CD4-positive, alpha-beta T cell treated with Interleukin-21 for 1 hour (primary cell): ENCODE data around the gene ORM1.

Experiments
- DNase-seq: peaks from one replicate; pipeline ENCODE4 v3.0.0-alpha.2; 2020

The ORM1 gene

DNA sequence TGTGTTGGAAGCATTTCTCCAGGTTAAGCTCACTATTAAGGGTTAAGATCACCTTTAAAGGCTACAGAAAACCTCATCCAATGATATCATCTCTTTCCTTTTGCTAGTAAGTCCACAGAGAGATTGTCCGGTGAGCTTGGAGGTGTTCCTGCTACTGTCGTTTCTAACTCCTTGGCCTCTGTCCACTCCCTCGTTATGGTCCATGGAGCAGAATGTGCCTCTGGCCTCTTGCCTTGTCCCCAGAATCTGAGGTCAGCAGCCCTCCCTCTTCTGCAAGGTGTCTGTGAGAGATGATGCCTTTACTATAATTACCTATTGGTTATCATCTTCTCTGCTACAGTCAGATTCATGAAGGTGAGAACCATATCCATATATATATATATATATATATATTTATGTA, 21.8 kb downstream of the ORM1 start:
- DNase-seq = no peak

DNA sequence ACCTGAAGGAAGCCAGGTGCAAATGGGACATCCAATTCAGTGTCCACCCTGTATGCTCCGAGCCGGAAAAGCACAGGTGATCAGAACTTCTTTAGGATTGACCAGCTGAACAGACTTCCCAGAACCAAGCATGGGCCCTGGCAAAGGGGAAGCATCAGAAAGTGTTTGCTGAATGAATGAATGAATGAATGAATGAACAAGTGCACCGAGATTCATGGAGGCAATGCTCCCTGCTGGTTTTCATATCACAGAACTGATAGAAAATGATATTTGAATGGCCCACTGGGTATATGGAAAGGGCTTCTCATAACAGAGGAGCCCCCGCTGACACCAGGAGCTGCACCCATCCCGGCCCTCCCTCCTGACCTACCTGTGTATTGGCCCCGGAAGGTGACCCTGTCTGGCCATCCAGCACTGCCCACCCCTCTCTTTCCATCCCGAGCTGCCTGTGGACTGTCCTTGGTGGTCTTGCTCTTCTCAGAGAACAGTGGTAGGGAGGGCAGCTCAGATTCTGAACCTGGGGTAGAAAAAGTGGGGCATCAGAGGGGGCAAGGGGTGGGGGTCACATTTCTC, 22.7 kb downstream of the ORM1 start:
- DNase-seq = no peak

DNA sequence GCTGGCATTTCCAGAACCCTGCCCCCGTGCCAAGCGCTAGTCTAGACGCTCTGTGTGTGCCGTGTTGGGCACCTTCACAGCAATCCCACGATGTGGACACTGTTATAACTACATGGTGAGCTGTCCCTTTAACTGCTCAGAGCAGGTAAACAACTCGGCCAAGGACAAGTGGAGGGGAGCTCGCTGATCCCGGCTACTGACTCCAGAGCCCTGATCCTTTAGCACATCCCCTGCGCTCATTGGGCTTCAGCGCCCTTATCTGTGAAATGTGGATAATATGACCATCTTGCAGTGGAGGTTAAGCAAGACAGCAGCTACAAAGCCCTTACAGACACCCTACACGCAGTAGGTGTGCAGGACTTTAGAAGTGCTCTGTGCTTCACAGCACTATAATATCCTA, 23.2 kb downstream of the ORM1 start:
- DNase-seq = no peak

DNA sequence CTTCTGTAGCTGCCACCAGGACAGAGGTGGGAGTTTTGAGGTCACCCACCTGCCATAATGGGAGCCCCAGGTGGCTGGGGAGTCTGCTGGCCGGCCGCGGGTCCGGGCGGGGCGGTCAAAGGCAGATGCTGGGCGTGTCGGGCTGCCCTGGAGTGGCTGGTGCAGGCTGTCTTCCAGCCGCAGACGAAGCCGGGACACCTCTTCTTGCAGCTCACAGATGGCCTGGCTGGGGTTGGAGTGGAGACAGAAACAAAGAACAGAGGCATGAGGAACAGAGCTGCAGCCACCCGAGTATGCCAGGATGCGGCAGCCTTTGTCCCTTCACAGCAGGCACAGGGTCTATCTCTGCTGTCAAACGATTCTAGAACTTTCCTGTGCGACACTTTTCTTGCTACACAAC, 24.8 kb downstream of the ORM1 start:
- DNase-seq = no peak

DNA sequence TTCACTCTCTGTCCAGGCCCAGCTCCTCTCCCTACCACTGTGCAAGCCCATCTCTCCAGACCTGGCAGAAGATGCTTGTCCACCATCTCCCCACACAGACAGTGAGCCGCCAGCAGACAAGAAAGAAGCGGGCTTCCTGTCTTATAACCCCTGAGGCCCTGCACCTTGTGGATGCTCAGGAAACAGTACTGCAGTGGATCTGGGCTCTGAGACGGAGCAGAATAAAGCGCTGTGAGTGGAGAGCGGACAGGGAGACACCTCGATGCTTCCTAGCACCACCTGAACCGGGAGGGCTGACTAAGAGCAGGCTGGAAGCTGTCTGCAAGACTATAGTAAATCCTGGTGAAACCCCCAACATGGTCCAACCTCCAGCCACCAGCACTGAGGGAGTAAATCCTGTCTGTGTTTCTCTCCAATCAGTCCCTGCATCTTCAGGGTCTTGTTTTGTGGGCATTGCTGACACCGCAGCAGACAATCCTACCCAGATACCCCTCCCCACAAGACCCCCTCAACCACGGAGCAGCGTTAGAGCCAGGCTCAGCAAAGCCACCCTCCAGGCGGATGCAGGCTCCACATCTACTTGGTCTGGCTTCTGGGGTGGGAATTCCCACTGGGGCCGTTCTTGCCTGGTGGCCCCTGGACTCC, 25.5 kb downstream of the ORM1 start:
- no peak for DNase-seq

DNA sequence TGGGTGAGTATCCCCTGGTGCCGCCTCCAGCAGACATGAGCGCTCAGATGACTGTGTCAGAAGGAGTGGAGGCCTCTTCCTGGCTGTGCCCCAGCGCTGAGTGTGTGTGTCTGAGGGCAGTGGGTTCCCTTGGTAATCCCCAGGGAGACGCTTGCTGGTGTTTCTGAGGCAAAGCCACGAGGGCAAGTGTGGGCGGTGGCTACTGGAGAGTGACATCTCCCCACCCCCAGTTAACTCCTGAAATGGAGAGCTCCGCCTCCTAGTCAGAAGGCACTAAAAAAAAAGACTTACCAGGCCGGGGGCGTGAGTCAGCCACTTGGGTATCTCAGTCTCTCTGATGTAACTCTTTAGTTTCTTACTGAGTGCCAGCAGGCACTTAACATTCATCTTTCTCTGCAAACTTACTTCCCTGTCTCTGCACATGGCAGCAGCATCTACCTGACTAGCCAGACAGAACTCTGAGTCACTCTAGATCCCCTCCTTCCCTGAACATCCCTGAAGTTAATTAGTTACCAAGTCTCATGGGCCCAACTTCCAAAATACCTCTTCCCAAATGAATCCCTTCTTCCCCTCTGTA, 26.1 kb downstream of the ORM1 start:
- peak; percentile 64 for DNase-seq

DNA sequence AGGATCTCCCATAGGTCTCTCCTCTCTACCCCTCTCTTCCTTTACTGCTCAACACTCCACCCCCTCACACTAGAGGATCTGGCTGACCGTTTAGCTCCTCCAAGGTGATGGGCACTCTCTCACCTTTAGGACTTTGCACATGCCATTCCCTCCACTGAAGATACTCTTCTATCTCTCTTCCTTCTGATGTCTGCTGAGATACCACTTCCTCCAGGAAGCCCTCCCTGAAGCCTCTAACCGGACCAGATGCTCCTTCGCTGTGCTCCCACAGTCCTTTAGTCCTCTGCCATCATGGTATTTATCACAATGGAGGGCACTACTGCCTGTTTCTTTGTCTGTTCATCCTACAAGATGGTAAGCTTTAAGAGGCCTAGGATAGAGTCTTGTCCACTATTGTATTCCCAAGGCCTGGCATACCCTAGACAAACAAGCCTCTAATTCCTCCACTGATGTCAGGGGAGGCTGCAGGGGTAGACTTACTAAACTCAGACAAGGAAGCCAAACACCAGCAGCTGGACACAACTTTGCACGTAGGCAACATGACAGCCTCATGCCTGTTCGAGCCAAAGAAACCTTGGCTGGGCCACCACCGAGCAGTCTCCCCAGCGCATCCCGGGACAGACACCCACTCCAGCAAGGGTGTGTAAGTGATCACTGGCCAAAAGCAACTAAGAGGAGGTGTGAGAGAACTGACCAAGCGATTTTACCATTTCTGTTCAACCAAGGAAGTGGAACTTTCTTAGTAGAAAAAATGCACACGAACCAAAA, 27.0 kb downstream of the ORM1 start:
- no peak for DNase-seq

DNA sequence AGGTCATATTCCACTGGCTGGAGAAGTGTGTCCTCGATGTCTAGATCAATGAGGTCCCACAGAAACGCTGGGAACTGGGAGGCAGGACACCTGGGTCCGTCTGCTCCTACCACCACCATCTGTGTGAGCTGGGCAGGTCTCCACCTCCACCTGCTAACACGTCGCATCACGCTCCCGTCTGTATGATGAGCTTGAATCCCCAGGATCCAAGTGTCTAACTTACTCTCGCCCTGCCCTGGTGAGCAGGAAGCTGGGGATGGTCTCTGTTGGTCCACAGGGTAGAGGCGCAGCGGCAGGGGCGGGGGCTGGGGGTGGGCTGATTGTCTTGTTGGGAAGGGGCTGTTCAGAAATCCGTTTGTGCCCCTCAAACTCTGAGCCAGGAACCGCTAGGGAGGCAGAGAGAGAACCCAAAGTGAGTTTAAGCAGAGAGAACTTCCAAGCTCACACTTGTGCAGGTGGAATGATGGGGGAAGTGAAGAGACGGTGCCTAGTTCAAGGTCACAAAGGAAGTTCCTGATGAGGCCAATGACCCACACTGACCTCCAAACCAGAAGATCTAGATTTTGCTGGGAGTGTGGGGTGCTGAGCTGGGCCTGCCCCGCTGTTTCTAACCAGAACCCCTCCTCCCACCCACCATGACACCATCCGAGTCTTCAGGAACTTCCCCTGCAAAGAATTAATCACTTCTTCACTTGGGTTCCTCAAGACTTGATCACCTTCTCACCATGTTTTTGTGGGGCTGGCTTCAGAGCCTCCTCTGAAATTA, 27.9 kb downstream of the ORM1 start:
- no peak for DNase-seq

DNA sequence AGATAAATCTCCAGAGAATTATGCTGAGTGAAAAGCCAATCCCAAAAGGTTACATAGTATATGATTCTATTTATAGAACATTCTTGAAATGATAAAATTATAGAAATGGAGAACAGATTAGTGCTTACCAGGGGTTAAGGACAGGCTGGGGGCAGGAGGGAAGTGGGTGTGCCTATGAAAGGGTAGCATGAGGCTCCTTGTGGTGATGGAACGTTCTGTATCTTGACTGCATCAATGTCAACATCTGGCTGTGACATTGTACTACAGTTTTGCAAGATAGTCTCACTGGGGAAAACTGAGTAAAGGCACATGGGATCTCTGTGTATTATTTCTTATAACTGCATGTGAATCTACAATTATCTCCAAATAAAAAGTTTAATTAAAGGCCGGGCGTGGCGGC, 29.0 kb downstream of the ORM1 start:
- no peak for DNase-seq

DNA sequence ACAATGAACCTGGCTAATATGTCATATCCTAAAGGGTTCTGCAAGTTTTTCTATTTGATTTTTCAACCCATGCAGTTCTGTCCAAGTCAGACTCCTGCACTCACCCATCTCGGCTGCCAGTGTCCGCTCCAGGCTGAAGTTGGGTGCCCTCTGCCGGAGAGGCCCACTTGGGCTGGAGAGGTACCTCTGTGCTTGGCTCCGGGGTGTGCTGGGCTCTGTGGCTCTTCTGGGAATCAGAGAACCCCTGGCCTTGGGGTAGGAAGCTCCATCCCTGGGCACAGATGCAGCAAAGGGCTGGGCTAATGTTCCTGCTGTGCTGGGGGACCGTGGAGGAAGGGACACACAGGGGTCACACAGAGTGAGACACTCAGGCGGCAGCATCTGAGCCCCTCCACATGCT, 32.9 kb downstream of the ORM1 start:
- DNase-seq = no peak

DNA sequence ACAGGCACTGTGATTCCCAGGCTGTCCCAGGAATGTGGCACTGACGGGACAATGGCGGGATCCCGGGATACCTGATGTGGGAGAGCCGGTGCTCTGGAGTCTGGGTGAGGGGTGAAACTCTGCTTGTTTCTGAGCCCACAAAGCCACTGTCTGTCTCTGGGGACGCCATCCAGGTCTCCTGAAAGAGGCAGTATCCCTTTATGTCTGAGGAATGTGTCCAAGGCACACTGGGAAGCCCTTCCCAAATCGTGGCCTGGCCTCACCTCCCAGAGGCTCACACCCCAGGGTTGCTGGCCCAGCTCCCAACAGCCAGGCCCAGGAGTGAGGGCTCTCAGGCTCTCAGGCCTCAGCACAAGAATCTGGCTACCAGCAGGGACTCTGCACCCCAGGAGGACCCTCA, 33.9 kb downstream of the ORM1 start:
- DNase-seq = no peak

DNA sequence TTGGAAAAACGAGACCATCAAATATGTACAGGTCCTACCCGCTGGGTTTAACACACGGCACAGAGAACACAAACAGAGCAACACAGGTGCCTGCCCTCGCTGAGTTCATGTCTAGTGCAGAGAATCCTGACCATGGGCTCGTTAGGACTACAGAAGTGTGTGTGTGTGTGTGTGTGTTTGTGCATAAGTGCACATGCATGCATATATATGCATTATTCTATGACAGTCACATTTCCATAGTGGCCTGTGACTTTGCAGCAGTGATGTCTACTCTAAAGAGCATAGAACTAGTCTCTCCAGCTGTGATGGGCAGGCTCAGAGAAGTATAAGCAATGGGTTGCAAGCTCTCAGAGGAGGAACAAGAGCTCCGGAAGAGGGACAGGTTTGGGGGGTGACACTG, 34.5 kb downstream of the ORM1 start:
- DNase-seq = no peak

DNA sequence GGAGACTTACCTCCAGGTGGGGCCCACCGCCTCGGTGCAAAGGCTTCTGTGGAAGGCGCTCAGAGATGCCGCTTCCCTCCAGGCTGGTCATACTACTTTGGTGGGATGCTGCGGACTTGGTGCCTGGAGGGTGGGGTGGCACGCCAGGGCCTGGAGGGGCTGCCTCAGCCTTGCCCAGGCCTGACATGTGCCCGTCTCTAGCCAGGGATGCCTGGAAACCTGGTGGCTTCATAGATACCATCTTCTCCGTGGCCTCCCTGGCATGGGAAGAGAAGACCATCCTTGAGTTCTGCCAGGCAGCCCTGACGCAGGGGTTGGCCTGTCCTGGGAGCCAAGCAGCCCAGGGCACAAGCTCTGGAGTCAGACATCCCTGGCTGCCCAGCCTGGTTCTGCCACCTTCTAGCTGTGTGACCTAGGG, 35.0 kb downstream of the ORM1 start:
- DNase-seq = no peak

DNA sequence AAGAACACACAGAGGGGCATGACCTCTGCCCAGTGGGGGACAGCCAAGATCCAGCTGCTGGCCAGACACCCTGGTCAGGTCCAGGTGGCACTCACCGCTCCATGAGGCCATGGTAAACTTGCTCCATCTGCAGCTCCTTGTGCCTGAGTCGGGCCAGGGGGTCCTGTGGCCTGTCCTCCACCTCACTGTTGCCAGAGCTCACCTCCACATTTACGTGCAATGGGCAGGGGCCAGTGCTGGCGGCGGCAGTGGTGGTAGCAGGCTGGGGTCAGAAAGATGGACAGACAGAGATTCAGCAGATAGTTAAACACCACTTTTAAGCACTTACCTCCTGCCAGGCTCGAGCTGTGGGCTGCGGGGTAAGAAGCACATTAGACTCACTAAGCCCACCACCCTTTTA, 36.9 kb downstream of the ORM1 start:
- no peak for DNase-seq

DNA sequence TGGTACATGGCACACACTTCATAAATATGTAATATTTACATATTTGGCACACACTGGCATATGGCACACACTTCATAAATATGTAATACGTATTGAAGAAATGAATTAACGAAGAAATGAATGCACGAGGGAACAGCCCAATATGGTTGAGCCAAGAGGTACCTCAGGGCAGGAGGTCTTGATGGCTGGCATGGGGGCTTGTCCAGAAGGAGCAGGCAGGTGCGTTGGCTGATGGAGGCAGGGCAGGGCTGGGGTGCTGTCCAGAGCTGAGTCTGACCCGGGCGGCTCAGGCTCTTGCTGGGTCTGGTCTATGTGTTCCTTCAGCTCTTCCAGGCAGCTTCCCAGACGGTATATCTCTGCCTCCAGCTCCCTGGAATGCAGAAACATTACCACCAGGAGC, 38.6 kb downstream of the ORM1 start:
- DNase-seq = no peak

DNA sequence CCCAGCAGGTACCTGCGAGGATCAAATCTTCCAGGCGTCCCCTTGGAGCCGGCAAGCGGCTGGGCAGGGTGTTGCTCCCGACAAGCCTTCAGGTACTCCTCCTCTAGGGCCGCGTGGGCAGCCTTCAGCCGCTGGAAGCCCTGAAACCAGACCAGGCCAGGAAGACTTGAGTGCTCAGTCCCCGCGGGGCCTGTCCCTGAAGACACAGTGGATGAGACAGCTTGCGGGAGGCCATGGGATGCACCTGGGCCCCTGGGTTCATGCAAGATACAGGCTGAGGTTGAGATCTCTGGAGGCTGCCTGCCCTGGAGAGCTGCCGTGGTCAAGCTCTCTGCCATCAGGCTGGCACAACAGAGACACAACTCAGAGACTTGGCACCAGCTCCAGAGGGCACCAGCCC, 39.5 kb downstream of the ORM1 start:
- DNase-seq = no peak

DNA sequence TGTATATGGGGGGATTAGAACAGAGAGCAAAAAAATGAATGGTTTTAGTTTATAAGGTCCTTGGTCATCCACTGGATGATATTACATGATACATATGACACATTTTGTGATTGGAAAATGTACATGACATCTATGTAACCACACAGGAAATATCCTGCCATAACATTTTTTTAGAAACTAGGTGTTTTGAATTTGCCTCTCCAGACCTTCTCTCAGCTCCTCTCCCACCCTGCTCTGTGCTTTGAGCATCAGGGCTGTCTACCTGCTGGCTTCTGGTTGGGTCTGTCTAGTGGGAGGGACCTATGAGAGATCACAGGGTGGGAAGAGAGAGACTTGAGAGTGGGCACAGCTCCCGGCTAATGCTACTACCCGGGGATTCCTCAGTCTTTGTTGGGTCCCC, 40.5 kb downstream of the ORM1 start:
- DNase-seq = no peak

DNA sequence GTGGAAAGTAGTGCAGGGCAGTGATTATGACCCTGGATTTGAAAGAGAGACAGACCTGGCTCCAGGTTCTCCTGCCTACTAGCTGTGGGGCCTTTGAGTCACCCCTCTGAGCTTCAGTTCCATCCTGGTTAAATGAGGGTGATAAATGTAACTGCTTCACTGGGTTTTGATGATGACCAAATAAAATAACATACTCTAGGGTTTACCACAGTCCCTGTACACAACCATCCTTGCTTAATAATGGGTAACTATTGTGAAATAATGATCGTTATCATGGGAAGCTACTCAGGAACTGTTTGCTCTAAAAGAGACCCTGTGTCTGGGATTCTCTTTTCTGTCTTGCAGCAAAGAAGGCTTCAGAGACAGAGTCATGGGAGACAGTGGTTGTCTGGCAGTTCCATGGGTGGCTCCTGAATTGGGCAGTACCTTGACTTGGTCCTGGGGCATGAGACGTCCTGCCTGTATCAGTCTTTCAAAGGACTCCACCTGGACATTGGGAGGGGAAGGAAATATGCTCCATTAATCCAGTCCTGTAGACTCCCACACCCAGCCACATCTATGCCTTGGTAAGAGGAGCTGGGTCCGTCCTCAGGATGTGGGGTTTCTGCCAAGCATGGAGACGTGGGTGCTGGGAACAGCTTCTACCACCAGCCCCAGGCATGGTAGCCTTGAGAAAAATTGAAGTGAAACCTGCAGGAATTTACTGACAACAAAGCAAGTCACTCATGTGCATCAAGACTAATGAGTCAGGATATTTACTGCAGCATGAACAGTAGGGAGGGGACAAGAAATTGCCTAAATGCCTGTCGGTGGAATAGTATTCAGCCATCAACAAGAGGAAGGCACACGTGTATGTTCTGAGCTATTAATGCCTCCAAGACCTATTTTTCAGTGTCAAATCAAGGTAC, 41.5 kb downstream of the ORM1 start:
- no peak for DNase-seq

DNA sequence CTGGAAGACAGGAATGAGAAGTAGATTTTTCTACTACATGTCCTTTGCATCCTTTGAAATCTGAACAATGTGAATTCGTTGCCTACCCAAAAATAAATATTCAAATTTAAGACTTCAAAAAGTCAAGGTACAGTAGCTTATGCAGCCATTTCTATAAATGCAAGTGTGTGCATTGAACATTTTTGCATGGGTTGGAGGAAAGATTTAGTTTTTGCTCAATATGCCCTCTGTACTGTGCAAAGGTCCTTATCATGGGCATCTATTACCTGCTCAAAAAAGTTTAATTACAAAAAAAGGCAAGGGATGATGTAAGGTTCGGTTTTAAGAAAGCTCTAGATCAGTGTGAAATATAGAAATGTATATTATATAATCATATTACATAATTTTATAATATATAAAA, 42.3 kb downstream of the ORM1 start:
- no peak for DNase-seq

DNA sequence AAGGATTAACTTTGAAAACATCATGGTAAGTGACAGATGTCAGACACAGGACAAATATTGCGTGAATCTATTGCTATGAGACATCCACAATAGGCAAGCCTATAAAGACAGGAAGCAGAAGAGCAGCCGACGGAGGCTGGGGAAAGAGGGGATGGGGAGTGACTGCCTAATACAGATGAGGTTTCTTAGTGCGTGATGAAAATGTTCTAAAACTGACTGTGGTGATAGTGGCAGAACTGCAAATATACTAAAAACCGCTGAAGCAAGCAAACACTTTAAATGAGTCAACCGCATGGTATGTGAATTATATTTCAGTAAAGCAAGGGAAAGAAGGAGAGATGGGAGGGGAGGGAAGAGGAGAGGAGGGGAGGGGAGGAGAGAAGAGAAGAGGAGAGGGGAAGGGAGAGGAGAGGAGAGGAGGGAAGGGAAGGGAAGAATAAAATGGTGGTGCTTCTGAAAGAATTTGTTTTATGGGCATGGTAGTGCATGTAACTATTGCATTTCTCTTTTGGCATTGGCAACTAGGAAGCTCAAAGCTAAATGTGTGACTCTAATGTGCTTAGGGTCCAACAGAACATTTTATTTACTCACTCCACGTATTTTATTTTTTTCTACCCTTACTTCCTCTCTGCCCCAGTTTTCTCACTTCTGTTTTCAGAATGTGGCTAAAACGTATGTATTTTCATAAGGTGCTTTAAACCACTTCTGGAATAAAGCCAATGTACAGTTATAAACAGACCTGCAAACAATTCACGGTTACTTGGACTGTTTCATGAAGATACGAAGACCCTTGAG, 43.6 kb downstream of the ORM1 start:
- peak; percentile 51 for DNase-seq

DNA sequence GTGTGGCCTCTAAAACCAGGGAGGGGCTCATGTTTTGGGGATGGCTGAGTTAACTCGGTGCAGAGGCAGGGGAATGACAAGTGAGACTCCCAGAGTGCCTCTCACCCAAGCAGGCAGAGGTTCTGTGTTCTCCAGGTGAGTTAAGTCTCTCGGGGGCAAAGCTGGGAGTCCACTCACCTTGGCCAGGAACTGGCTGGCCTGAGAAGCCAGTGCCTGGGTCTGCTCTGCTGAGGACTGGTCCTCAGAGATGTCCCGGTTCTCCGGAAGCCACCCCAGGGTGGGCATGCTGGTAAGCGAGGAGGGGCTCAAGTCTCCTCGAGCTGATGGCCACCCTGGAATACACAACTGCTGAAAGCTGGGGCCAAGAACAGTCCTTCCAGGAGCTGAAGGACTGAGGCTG, 44.5 kb downstream of the ORM1 start:
- DNase-seq = no peak
